ENCODE measurements around the gene TPRA1. TPM values are rescaled to one million over a fixed set of nuclear protein-coding genes. Genes with fewer than 3 reads are reported as not detected.

The TPRA1 gene
- total RNA-seq, 1 experiment from 2014 or later: 35.1 TPM

DNA sequence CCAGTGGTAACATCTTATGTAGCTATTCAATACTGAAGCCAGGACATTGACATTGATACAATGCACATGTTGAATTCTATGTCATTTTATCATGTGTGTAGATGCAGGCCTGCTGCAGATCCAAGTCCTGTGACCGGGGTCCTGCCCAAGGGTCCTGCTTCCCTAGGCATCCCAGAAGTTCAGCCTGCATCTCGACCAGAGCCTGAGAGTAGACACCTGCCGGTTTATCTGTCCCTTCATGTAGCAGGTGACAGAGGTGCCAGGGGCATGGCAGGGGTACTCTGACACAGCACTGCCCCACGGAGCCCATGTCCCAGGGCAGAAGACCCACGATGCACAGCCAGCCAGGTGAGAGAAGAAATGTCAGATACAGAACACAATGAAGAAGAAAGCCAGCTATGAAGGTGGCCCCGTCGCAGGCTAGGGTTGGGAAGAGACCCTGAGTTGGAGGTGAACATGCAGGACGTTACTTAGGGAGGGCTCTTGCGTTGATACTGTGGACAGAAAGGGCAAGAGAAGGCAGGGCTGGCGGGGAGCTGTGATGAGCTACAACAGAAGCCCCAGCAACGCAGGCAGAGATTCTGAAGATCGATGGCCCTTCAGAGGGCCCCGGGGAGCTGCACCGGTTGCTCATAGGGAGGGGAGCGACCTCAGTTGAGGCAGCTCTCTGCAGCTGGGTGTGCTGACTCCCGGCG is 51.0 kb downstream of the TPRA1 start:
- no peak overlapping the region for H2AFZ ChIP-seq (ENCODE audit: low read depth, low read length, poor library complexity, severe bottlenecking)
- H3K4me1 ChIP-seq (ENCODE audit: control insufficient read depth in 1 of 2, insufficient read depth in 2 of 2, low read length in 2 of 2): peaks cover 5 to 8% of the 10 kb centered on the region in 2 experiments; a peak in 3 of 4 replicates
- DNase-seq (ENCODE audit: low read depth, low spot score) (no peak), ATAC-seq (no peak)
- TF ChIP-seq EZH2 (IDR thresholded peaks at IDR 0.05) (no peak), TCF7L2 (IDR thresholded peaks at IDR 0.05; ENCODE audit: borderline replicate concordance, extremely low read depth, insufficient read depth, insufficient read length) (no peak), POLR2A (IDR thresholded peaks at IDR 0.05; ENCODE audit: borderline replicate concordance, extremely low read depth, insufficient read depth, insufficient read length) (no peak), SIN3A (IDR thresholded peaks at IDR 0.05; ENCODE audit: low read depth) (no peak), ZFX (IDR thresholded peaks at IDR 0.05) (no peak), ZNF274 (IDR thresholded peaks at IDR 0.05; ENCODE audit: low read depth, low read length) (no peak)
- TF ChIP-seq, protein P1, sequence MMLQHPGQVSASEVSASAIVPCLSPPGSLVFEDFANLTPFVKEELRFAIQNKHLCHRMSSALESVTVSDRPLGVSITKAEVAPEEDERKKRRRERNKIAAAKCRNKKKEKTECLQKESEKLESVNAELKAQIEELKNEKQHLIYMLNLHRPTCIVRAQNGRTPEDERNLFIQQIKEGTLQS (IDR thresholded peaks at IDR 0.05): no peak
- TF ChIP-seq, protein P2, sequence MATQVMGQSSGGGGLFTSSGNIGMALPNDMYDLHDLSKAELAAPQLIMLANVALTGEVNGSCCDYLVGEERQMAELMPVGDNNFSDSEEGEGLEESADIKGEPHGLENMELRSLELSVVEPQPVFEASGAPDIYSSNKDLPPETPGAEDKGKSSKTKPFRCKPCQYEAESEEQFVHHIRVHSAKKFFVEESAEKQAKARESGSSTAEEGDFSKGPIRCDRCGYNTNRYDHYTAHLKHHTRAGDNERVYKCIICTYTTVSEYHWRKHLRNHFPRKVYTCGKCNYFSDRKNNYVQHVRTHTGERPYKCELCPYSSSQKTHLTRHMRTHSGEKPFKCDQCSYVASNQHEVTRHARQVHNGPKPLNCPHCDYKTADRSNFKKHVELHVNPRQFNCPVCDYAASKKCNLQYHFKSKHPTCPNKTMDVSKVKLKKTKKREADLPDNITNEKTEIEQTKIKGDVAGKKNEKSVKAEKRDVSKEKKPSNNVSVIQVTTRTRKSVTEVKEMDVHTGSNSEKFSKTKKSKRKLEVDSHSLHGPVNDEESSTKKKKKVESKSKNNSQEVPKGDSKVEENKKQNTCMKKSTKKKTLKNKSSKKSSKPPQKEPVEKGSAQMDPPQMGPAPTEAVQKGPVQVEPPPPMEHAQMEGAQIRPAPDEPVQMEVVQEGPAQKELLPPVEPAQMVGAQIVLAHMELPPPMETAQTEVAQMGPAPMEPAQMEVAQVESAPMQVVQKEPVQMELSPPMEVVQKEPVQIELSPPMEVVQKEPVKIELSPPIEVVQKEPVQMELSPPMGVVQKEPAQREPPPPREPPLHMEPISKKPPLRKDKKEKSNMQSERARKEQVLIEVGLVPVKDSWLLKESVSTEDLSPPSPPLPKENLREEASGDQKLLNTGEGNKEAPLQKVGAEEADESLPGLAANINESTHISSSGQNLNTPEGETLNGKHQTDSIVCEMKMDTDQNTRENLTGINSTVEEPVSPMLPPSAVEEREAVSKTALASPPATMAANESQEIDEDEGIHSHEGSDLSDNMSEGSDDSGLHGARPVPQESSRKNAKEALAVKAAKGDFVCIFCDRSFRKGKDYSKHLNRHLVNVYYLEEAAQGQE (IDR thresholded peaks at IDR 0.05; ENCODE audit: low read depth): no peak
- TF ChIP-seq, protein P3, sequence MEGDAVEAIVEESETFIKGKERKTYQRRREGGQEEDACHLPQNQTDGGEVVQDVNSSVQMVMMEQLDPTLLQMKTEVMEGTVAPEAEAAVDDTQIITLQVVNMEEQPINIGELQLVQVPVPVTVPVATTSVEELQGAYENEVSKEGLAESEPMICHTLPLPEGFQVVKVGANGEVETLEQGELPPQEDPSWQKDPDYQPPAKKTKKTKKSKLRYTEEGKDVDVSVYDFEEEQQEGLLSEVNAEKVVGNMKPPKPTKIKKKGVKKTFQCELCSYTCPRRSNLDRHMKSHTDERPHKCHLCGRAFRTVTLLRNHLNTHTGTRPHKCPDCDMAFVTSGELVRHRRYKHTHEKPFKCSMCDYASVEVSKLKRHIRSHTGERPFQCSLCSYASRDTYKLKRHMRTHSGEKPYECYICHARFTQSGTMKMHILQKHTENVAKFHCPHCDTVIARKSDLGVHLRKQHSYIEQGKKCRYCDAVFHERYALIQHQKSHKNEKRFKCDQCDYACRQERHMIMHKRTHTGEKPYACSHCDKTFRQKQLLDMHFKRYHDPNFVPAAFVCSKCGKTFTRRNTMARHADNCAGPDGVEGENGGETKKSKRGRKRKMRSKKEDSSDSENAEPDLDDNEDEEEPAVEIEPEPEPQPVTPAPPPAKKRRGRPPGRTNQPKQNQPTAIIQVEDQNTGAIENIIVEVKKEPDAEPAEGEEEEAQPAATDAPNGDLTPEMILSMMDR (IDR thresholded peaks at IDR 0.05 in 2 of 3, conservative IDR thresholded peaks at IDR 0.05 in 1 of 3; ENCODE audit: borderline replicate concordance in 1 of 3, insufficient read depth in 1 of 3, low read depth in 2 of 3, low read length in 2 of 3): no peak
- TF ChIP-seq, protein P4, sequence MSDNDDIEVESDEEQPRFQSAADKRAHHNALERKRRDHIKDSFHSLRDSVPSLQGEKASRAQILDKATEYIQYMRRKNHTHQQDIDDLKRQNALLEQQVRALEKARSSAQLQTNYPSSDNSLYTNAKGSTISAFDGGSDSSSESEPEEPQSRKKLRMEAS (IDR thresholded peaks at IDR 0.05): no peak
- peaks cover 6% of the 10 kb centered on the region; the same call in 1 of the 2 replicates for H3K27me3 ChIP-seq (ENCODE audit: insufficient read depth, low read length)
- ChIA-PET CTCF (interaction anchor here (1.2 kb wide), 1 partner anchor 9 kb away, joined by 3 read pairs; no protein-coding TSS in a partner anchor), POLR2A (no interaction called here), RAD21 (ENCODE audit: low non-redundant PET in 1 of 2, low total read pairs in 2 of 2, uncharacterized antibody in 2 of 2, unreplicated experiment in 2 of 2) (no interaction called here)
- no peaks in the 10 kb centered on the region for H3K79me2 ChIP-seq (ENCODE audit: insufficient read depth, low read length)
- no peaks in the 10 kb centered on the region for H3K9me3 ChIP-seq (ENCODE audit: control insufficient read depth in 1 of 2, insufficient read depth in 1 of 2, low read depth in 1 of 2, low read length in 2 of 2)
- H3K9me2 ChIP-seq (ENCODE audit: insufficient read depth): no peaks in the 10 kb centered on the region
- no peaks in the 10 kb centered on the region for H3K36me3 ChIP-seq (ENCODE audit: control insufficient read depth in 1 of 2, insufficient read depth in 2 of 2, low read length in 2 of 2)
- H4K20me1 ChIP-seq (ENCODE audit: insufficient read depth): no peaks in the 10 kb centered on the region
- H3K4me2 ChIP-seq (ENCODE audit: low read length): no peak overlapping the region
- intact Hi-C loops (cut with micrococcal nuclease): loop anchor here (10.0 kb wide), 2 partner anchors 165 to 1405 kb away; no protein-coding TSS in a partner anchor
- BruUV-seq (replicated peaks): no TSS peak
- H3K9ac ChIP-seq (ENCODE audit: low read length): no peak overlapping the region
- H3K4me3 ChIP-seq (replicated peaks in 1 of 2; ENCODE audit: low read depth in 1 of 2, low read length in 2 of 2): no peak overlapping the region
- H3K27ac ChIP-seq (ENCODE audit: low read depth, low read length): no peak overlapping the region
